Lung (tissue), 12 donors: ENCODE measurements around the gene LAMTOR3. TPM values are rescaled to one million over a fixed set of nuclear protein-coding genes. Genes with fewer than 3 reads are reported as not detected.
A peak's percentile ranks its signal among the peaks of the same experiment; 100 is the strongest.

Experiments used
- ATAC-seq: fragments of 200-7000 bp; cut with Tn5 transposase; one replicate; pipeline ENCODE4 v1.9.1; 2020; ENCODE audit warnings: moderate number of reproducible peaks; ENCODE audit not compliant: insufficient read depth, low FRiP score
- DNase-seq, 3 donors: peaks; one replicate each; pipeline ENCODE4 v3.0.0-alpha.2; 2013 to 2017
- H3K27ac ChIP-seq, 2 donors: one replicate each; pipeline ENCODE4 v1.5.1; 2013; ENCODE audit warnings: mild to moderate bottlenecking in 2 of 2, moderate library complexity in 2 of 2, control low read depth in 1 of 2, inconsistent platforms in 1 of 2, low read depth in 1 of 2, low read length in 1 of 2
- H3K27me3 ChIP-seq, 3 donors: one replicate each; pipeline ENCODE4 v1.5.1; 2013; ENCODE audit warnings: low read length in 2 of 3; ENCODE audit not compliant: control insufficient read depth in 3 of 3, insufficient read depth in 3 of 3
- H3K36me3 ChIP-seq, 4 donors: one replicate each; pipeline ENCODE4 v1.5.1; 2013; ENCODE audit warnings: low read length in 4 of 4, mild to moderate bottlenecking in 1 of 4, moderate library complexity in 1 of 4; ENCODE audit not compliant: control insufficient read depth in 4 of 4, insufficient read depth in 4 of 4
- H3K4me1 ChIP-seq, 5 donors: one replicate each; pipeline ENCODE4 v1.5.1; 2013; ENCODE audit warnings: low read length in 5 of 5, mild to moderate bottlenecking in 2 of 5, moderate library complexity in 1 of 5; ENCODE audit not compliant: control insufficient read depth in 5 of 5, insufficient read depth in 5 of 5
- H3K4me3 ChIP-seq: one replicate; pipeline ENCODE4 v1.5.1; 2013; ENCODE audit warnings: mild to moderate bottlenecking, control low read depth, moderate library complexity
- H3K9ac ChIP-seq, 2 donors: one replicate each; pipeline ENCODE4 v1.5.1; 2013; ENCODE audit warnings: low read length in 2 of 2, control low read depth in 1 of 2; ENCODE audit not compliant: insufficient read depth in 1 of 2
- H3K9me3 ChIP-seq, 4 donors: one replicate each; pipeline ENCODE4 v1.5.1; 2013; ENCODE audit warnings: low read length in 3 of 4, mild to moderate bottlenecking in 1 of 4, moderate library complexity in 1 of 4; ENCODE audit not compliant: control insufficient read depth in 4 of 4, insufficient read depth in 3 of 4
- WGBS, 2 donors: extraction: QIAGEN DNeasy Blood & Tissue Kit; methylation state at CpG; one replicate each; pipeline ENCODE4 v1.1.7; 2013; 5-methylcytosine and 5-hydroxymethylcytosine counted together
- polyA plus RNA-seq, 2 donors: library from polyadenylated mRNA; stranded (reverse); fragments of 200-250 nt; gene quantifications; one replicate each; pipeline ENCODE4 v1.2.1, GENCODE V29; 2013
- total RNA-seq, 2 donors: library from RNA; depleted of rRNA in 1 of 2; stranded (reverse); fragments of >200 nt in 1 of 2; gene quantifications; one replicate each; pipeline ENCODE4 v1.2.1, GENCODE V29; 2014 to 2021
- TF ChIP-seq, protein P1 (sequence below): IDR thresholded peaks from 2 replicates; pipeline ENCODE4 v1.5.1; 2012; ENCODE audit warnings: mild to moderate bottlenecking; ENCODE audit errors: control extremely low read depth, extremely low read depth
- donor health status: control.
- donor health status: control.
- donor health status: Bipolar disorder and iron deficiency.
- donor health status: healthy.
- donor health status: DM: yes; HTN: yes; CAD: no.

LAMTOR3 gene
- total and polyA plus RNA-seq, 4 donors, result 34.2 to 57.8 (median 49.8) TPM

DNA sequence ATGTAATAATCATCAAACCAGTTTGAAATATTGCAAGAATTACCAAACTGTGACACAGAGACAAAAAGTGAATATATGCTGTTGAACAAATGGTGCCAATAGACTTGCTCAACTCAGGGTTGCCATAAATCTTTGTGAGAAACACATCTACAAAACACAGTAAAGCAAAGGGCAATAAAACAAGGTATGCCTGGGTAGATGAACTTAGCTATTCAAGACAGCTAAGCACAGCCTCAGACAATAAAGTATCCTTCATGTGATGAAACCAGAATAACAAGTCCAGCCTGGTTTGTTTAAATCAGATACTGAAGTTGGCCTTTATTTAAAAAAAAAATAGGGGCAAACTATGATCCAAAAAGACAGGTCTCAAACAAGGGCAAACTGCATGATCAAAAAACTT lies 19.2 kb downstream of the LAMTOR3 start:
- Histone ChIP-seq H3K27me3 (no peaks in the 10 kb centered on the region), H3K27ac (no peak overlapping the region), H3K9ac (no peak overlapping the region), H3K4me1 (no peaks in the 10 kb centered on the region), H3K4me3 (no peak overlapping the region), H3K36me3 (peaks cover 6 to 9% (median 7%) of the 10 kb centered on the region in 4 donors), H3K9me3 (no peaks in the 10 kb centered on the region)
- TF ChIP-seq, protein P1, sequence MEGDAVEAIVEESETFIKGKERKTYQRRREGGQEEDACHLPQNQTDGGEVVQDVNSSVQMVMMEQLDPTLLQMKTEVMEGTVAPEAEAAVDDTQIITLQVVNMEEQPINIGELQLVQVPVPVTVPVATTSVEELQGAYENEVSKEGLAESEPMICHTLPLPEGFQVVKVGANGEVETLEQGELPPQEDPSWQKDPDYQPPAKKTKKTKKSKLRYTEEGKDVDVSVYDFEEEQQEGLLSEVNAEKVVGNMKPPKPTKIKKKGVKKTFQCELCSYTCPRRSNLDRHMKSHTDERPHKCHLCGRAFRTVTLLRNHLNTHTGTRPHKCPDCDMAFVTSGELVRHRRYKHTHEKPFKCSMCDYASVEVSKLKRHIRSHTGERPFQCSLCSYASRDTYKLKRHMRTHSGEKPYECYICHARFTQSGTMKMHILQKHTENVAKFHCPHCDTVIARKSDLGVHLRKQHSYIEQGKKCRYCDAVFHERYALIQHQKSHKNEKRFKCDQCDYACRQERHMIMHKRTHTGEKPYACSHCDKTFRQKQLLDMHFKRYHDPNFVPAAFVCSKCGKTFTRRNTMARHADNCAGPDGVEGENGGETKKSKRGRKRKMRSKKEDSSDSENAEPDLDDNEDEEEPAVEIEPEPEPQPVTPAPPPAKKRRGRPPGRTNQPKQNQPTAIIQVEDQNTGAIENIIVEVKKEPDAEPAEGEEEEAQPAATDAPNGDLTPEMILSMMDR, result no peak
- no peak for DNase-seq
- ATAC-seq, result no peak

DNA sequence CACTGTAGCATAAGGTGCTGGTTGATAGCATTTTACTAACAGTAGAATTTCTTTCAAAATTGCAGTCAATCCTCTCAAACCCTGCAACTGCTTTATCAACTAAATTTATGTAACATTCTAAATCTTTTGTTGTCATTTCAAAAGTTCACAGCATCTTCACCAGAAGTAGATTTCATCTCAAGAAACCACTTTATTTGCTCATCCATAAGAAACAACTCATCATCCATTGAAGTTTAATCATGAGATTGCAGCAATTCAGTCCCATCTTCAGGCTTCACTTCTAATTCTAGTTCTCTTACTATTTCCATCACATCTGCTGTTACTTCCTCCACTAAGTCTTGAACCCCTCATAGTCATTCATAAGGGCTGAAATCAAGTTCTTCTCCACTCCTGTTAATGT lies 21.7 kb downstream of the LAMTOR3 start:
- Histone ChIP-seq H3K27ac (no peak overlapping the region), H3K36me3 (peaks cover 0 to 4% (median 0%) of the 10 kb centered on the region in 4 donors), H3K27me3 (no peaks in the 10 kb centered on the region), H3K4me3 (no peak overlapping the region), H3K9me3 (peaks cover 0 to 2% (median 0%) of the 10 kb centered on the region in 4 donors), H3K9ac (no peak overlapping the region), H3K4me1 (peaks cover 0 to 3% (median 0%) of the 10 kb centered on the region in 5 donors)
- no peak for DNase-seq
- TF ChIP-seq, protein P1, result no peak
- ATAC-seq, result no peak

DNA sequence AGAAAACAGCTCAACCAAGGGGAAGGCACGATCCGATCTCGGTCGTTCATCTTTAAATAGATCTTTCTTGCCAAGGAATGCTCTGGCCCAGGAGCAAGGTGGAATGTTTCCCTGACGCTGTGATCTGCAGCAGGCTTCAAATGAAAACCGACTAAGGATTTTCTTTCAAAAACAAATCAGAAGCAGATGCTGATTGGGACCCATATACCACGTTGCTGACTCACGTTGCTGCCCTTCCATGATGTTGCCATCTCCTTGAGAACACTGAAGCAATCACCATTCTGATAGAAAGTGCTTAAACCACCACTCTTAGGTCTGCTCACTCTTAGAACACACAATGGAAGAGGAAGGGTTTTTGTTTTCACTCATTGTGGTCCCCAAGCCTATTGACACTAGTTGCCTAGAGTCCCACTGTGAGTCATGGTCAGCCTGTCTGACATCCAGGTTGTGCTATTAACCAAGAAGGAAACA lies 26.1 kb downstream of the LAMTOR3 start:
- ATAC-seq (no peak), DNase-seq (no peak)
- WGBS, 2 donors, result 67 to 77% methylated on average over 8 of the region's 8 CpGs
- no peaks in the 10 kb centered on the region for H3K27me3 ChIP-seq
- H3K9ac ChIP-seq, result no peak overlapping the region
- peaks cover 0 to 2% (median 0%) of the 10 kb centered on the region in 4 donors for H3K9me3 ChIP-seq
- H3K36me3 ChIP-seq, result no peaks in the 10 kb centered on the region
- H3K4me1 ChIP-seq, result peaks cover 0 to 17% (median 3%) of the 10 kb centered on the region in 5 donors
- H3K4me3 ChIP-seq, result no peak overlapping the region
- TF ChIP-seq, protein P1, result no peak
- no peak overlapping the region for H3K27ac ChIP-seq

DNA sequence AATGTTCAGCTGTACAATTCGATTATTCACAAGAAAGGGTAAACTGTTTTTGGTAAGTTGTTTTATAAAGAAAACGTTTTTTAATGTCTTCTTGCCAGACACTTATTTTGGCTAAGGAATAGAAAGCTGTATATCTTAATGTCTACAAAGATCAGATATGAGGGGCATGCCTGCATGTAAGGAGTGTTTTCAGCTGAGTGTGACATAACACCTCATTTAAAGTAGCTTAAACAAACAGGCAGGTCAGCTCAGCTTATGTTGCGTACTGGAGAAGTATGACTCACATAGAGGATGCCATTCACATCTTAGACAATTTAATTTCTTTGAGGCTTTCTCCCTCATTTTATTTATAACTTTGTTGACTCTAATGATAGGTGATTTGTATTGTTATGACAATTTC lies 30.4 kb downstream of the LAMTOR3 start:
- H3K36me3 ChIP-seq, result no peaks in the 10 kb centered on the region
- peaks cover 0 to 2% (median 0%) of the 10 kb centered on the region in 4 donors for H3K9me3 ChIP-seq
- TF ChIP-seq, protein P1, result no peak
- no peak overlapping the region for H3K27ac ChIP-seq
- H3K27me3 ChIP-seq, result no peaks in the 10 kb centered on the region
- 45 to 78% methylated on average over 3 of the region's 3 CpGs for WGBS, 2 donors
- H3K4me3 ChIP-seq, result no peak overlapping the region
- H3K9ac ChIP-seq, result no peak overlapping the region
- ATAC-seq (no peak), DNase-seq (peak; percentile 38 to 95 (median 93))
- H3K4me1 ChIP-seq, result peaks cover 0 to 24% (median 3%) of the 10 kb centered on the region in 5 donors
